Subcutaneous abdominal adipose tissue (tissue), 5 donors: ENCODE data around the gene METAP2.
A peak's percentile ranks its signal among the peaks of the same experiment; 100 is the strongest.

ENCODE experiments used
- H3K27ac ChIP-seq: one replicate; pipeline ENCODE4 v1.7.0; 2013; ENCODE audit warnings: low read depth, mild to moderate bottlenecking, inconsistent platforms, low read length, moderate library complexity
- H3K27me3 ChIP-seq, 5 donors: one replicate each; pipeline ENCODE4 v1.7.0; 2013; ENCODE audit warnings: low read length in 5 of 5, inconsistent platforms in 1 of 5; ENCODE audit not compliant: control insufficient read depth in 5 of 5, insufficient read depth in 4 of 5
- H3K36me3 ChIP-seq, 5 donors: one replicate each; pipeline ENCODE4 v1.7.0; 2013; ENCODE audit warnings: low read length in 5 of 5; ENCODE audit not compliant: control insufficient read depth in 5 of 5, insufficient read depth in 5 of 5
- H3K4me1 ChIP-seq, 5 donors: one replicate each; pipeline ENCODE4 v1.7.0; 2013; ENCODE audit warnings: low read length in 5 of 5, mild to moderate bottlenecking in 3 of 5, moderate library complexity in 1 of 5; ENCODE audit not compliant: control insufficient read depth in 5 of 5, insufficient read depth in 5 of 5
- H3K4me3 ChIP-seq, 5 donors: one replicate each; pipeline ENCODE4 v1.7.0; 2013; ENCODE audit warnings: low read length in 5 of 5, low read depth in 1 of 5
- H3K9ac ChIP-seq, 5 donors: one replicate each; pipeline ENCODE4 v1.7.0; 2013; ENCODE audit warnings: low read length in 5 of 5, mild to moderate bottlenecking in 4 of 5, moderate library complexity in 3 of 5
- H3K9me3 ChIP-seq, 5 donors: one replicate each; pipeline ENCODE4 v1.7.0; 2013; ENCODE audit warnings: low read length in 5 of 5; ENCODE audit not compliant: control insufficient read depth in 5 of 5
- donor health status: healthy.
- donor health status: healthy.
- donor health status: healthy.
- donor health status: healthy.
- donor health status: healthy.

The METAP2 gene

DNA sequence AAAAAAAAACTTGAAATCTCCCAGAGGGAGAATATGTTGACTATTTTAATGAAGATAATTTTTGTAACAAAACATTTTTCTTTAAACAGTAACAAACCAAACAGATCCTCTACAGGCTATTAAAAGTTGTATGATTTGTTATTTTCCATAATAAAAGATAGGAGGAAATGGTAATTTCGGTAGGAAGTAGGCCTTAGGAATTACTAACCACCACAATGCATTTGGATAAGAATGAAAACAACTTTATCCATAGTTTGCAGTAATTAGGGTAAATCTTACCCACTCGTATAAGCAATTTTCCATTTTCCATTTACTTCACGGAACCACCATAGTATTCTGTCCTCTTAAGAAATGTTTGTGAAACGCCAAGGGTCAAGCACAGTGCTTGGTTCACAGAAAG lies 71.4 kb downstream of the METAP2 start:
- Histone ChIP-seq H3K9ac (no peak overlapping the region), H3K4me3 (no peak overlapping the region), H3K27me3 (peaks cover 0 to 3% (median 0%) of the 10 kb centered on the region in 5 donors), H3K36me3 (no peaks in the 10 kb centered on the region), H3K4me1 (peaks cover 0 to 17% (median 15%) of the 10 kb centered on the region in 5 donors), H3K27ac (no peak overlapping the region), H3K9me3 (peaks cover 0 to 7% (median 5%) of the 10 kb centered on the region in 5 donors)

DNA sequence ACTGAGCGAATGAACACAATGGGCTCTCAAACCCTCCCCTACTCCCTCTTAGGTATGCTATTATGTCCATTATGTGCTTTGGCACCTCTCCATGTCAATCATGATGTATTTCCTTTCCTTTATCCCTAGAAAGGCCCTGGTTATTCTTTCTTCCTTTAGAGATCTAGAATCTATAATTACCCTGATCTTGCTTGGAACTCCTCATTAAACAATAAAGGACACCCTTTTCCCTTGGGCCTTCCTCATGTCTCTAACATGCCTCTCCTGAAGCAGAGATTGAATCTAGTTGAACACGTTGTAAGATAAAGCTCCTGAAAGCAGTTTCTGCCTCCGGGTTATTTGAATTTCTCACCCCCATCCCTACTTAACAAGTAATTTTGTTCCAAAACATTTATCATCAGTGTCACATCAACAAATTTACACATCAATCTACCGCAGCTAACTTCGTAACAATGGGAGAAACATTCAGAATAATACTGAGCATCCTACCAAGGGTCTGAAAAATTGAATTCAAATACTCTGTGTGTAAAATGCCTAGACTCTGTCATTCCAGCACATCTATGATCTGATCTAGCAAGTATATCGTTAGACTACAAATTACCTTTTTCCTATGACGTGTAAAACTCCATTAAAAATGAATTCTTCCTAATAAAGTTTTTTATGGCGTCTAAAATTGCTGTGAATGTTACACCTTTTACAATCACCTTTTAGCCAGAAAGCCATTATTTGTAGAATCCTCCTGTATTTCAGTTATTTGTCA lies 72.0 kb downstream of the METAP2 start:
- Histone ChIP-seq H3K27ac (no peak overlapping the region), H3K9ac (no peak overlapping the region), H3K9me3 (peaks cover 0 to 7% (median 5%) of the 10 kb centered on the region in 5 donors), H3K4me1 (peaks cover 0 to 17% (median 15%) of the 10 kb centered on the region in 5 donors), H3K27me3 (peaks cover 0 to 3% (median 0%) of the 10 kb centered on the region in 5 donors), H3K4me3 (no peak overlapping the region), H3K36me3 (no peaks in the 10 kb centered on the region)

- Histone ChIP-seq H3K27me3 (peaks cover 0 to 3% (median 0%) of the 10 kb centered on the region in 5 donors), H3K27ac (no peak overlapping the region), H3K4me3 (no peak overlapping the region), H3K9me3 (peaks cover 0 to 7% (median 5%) of the 10 kb centered on the region in 5 donors), H3K4me1 (peaks cover 0 to 17% (median 15%) of the 10 kb centered on the region in 5 donors), H3K36me3 (no peaks in the 10 kb centered on the region), H3K9ac (no peak overlapping the region)
These were observed 72.5 kb downstream of the METAP2 start for GRCh38 chr12:95546491-95546813.

- Histone ChIP-seq H3K9me3 (peaks cover 0 to 7% (median 5%) of the 10 kb centered on the region in 5 donors), H3K9ac (peak overlapping the region in 2 of 5 donors; percentile 62 to 63), H3K27me3 (peaks cover 0 to 3% (median 0%) of the 10 kb centered on the region in 5 donors), H3K4me1 (peaks cover 0 to 17% (median 15%) of the 10 kb centered on the region in 5 donors), H3K4me3 (peak overlapping the region; percentile 59 to 79 (median 74)), H3K27ac (no peak overlapping the region), H3K36me3 (no peaks in the 10 kb centered on the region)
These were observed 73.6 kb downstream of the METAP2 start for GRCh38 chr12:95547522-95548055.

- Histone ChIP-seq H3K9me3 (peaks cover 0 to 7% (median 5%) of the 10 kb centered on the region in 5 donors), H3K36me3 (no peaks in the 10 kb centered on the region), H3K27me3 (peaks cover 0 to 3% (median 0%) of the 10 kb centered on the region in 5 donors), H3K9ac (peak overlapping the region in 4 of 5 donors; percentile 30 to 63 (median 59)), H3K4me3 (peak overlapping the region; percentile 59 to 79 (median 74)), H3K4me1 (peaks cover 0 to 17% (median 15%) of the 10 kb centered on the region in 5 donors), H3K27ac (no peak overlapping the region)
These were observed 74.1 kb downstream of the METAP2 start for GRCh38 chr12:95548056-95548538.

GRCh38 chr12:95548539-95549391 lies 74.8 kb downstream of the METAP2 start:
- Histone ChIP-seq H3K4me1 (peaks cover 0 to 17% (median 15%) of the 10 kb centered on the region in 5 donors), H3K27ac (no peak overlapping the region), H3K27me3 (peaks cover 0 to 3% (median 0%) of the 10 kb centered on the region in 5 donors), H3K4me3 (peak overlapping the region; percentile 60 to 79 (median 74)), H3K9me3 (peaks cover 0 to 7% (median 5%) of the 10 kb centered on the region in 5 donors), H3K9ac (peak overlapping the region in 4 of 5 donors; percentile 6 to 62 (median 43)), H3K36me3 (no peaks in the 10 kb centered on the region)

GRCh38 chr12:95549392-95550084 lies 75.6 kb downstream of the METAP2 start:
- Histone ChIP-seq H3K4me3 (peak overlapping the region; percentile 60 to 79 (median 74)), H3K27me3 (peaks cover 0 to 3% (median 0%) of the 10 kb centered on the region in 5 donors), H3K27ac (no peak overlapping the region)

DNA sequence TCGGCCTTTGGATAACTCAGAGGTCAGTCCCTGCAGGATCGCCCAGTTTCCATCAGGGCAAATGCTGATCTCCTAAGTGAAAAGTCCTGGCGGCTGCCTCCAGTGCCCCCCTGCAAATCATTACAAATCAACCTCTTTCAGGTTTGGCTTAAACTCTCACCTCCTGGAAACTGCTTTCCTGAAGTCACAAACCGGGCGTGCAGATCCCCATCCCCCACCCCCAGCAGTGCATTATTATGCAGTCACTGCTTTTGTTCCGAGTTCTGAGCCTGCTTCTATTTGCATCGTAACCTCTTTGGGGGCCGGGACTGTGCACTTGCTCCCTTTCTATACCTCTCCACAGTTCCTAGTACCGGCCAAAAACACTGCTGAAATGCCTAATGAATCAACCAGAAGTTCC lies 77.4 kb downstream of the METAP2 start, which contains the start of gene USP44:
Gene USP44, minus strand, starts transcription at position 172 of the 400 bp plus-strand sequence. CDS start 17,220 bp downstream, outside the sequence.
- H3K36me3 ChIP-seq: no peaks in the 10 kb centered on the region
- H3K4me1 ChIP-seq: peaks cover 0 to 17% (median 15%) of the 10 kb centered on the region in 5 donors
- H3K4me3 ChIP-seq: no peak within 1 kb of the TSS
- H3K9ac ChIP-seq: no peak within 1 kb of the TSS
- peaks cover 0 to 7% (median 5%) of the 10 kb centered on the region in 5 donors for H3K9me3 ChIP-seq
- H3K27ac ChIP-seq: no peak within 1 kb of the TSS
- peaks cover 0 to 3% (median 0%) of the 10 kb centered on the region in 5 donors for H3K27me3 ChIP-seq

More at GRCh38 chr12:95549392-95550084, 75.6 kb downstream of the METAP2 start:
- peaks cover 0 to 17% (median 15%) of the 10 kb centered on the region in 5 donors for H3K4me1 ChIP-seq
- peaks cover 0 to 7% (median 5%) of the 10 kb centered on the region in 5 donors for H3K9me3 ChIP-seq
- H3K36me3 ChIP-seq: no peaks in the 10 kb centered on the region
- H3K9ac ChIP-seq: no peak overlapping the region

- H3K36me3 ChIP-seq: no peaks in the 10 kb centered on the region
- H3K27ac ChIP-seq: no peak overlapping the region
- no peak overlapping the region for H3K4me3 ChIP-seq
These were observed 78.1 kb downstream of the METAP2 start for GRCh38 chr12:95551913-95552516.

More at GRCh38 chr12:95551913-95552516, 78.1 kb downstream of the METAP2 start:
- Histone ChIP-seq H3K27me3 (peaks cover 0 to 3% (median 0%) of the 10 kb centered on the region in 5 donors), H3K4me1 (peaks cover 0 to 17% (median 15%) of the 10 kb centered on the region in 5 donors), H3K9ac (no peak overlapping the region), H3K9me3 (peaks cover 0 to 7% (median 5%) of the 10 kb centered on the region in 5 donors)
